GM18873 (cell line): ENCODE data around the gene RGL1.
"Not testable (repeated sequence)": the region's sequence is repeated elsewhere in the genome, so short reads cannot be mapped to it uniquely, and the experiment has no call there.

Experiments
- ATAC-seq: cut with Tn5 transposase; IDR thresholded peaks from one replicate; pipeline ENCODE4 v1.9.1; 2021; ENCODE audit warnings: mild to moderate bottlenecking, moderate library complexity, moderate number of reproducible peaks; ENCODE audit not compliant: unreplicated experiment, low FRiP score

The RGL1 gene

GRCh38 chr1:183804916-183805841, at the start of gene RGL1:
Gene RGL1 (plus strand): TSS chr1:183805120. CDS start chr1:183805298, 178 bp downstream.
- no peak for ATAC-seq

- ATAC-seq, result no peak
Observed at GRCh38 chr1:183756326-183756725, 48.6 kb upstream of the RGL1 start.

GRCh38 chr1:183757061-183757460, 47.9 kb upstream of the RGL1 start:
- ATAC-seq, result no peak

- ATAC-seq, result no peak
Observed at GRCh38 chr1:183758913-183759312, 46.0 kb upstream of the RGL1 start.

GRCh38 chr1:183760661-183761060, 44.3 kb upstream of the RGL1 start:
- ATAC-seq, result no peak

- ATAC-seq, result no peak
Observed at GRCh38 chr1:183761871-183762270, 43.0 kb upstream of the RGL1 start.

GRCh38 chr1:183762856-183763255, 42.1 kb upstream of the RGL1 start:
- not testable (repeated sequence) for ATAC-seq

- no peak for ATAC-seq
Observed at GRCh38 chr1:183764981-183765380, 39.9 kb upstream of the RGL1 start.

GRCh38 chr1:183769956-183770815, 34.7 kb upstream of the RGL1 start:
- no peak for ATAC-seq

GRCh38 chr1:183770816-183771128, 34.1 kb upstream of the RGL1 start:
- ATAC-seq, result no peak

- ATAC-seq, result no peak
Observed at GRCh38 chr1:183773482-183774274, 31.2 kb upstream of the RGL1 start.

- ATAC-seq, result no peak
Observed at GRCh38 chr1:183774938-183775337, 30.0 kb upstream of the RGL1 start.

GRCh38 chr1:183776731-183777130, 28.2 kb upstream of the RGL1 start:
- ATAC-seq, result no peak

GRCh38 chr1:183777328-183777727, 27.6 kb upstream of the RGL1 start:
- ATAC-seq, result no peak

- ATAC-seq, result no peak
Observed at GRCh38 chr1:183778045-183778444, 26.9 kb upstream of the RGL1 start.

GRCh38 chr1:183778568-183779433, 26.1 kb upstream of the RGL1 start:
- no peak for ATAC-seq

- no peak for ATAC-seq
Observed at GRCh38 chr1:183780159-183780558, 24.8 kb upstream of the RGL1 start.

GRCh38 chr1:183780757-183781156, 24.2 kb upstream of the RGL1 start:
- no peak for ATAC-seq

GRCh38 chr1:183783342-183783741, 21.6 kb upstream of the RGL1 start:
- ATAC-seq, result no peak
